DLD1 (cell line): Measurements from ENCODE around the gene HSPA12B.

Experiments
- in situ Hi-C: cut with HindIII; loops from 2 replicates; pipeline ENCODE4 v1.10.0; 2017; ENCODE audit warnings: low sequenced_read_pairs

Gene HSPA12B

DNA sequence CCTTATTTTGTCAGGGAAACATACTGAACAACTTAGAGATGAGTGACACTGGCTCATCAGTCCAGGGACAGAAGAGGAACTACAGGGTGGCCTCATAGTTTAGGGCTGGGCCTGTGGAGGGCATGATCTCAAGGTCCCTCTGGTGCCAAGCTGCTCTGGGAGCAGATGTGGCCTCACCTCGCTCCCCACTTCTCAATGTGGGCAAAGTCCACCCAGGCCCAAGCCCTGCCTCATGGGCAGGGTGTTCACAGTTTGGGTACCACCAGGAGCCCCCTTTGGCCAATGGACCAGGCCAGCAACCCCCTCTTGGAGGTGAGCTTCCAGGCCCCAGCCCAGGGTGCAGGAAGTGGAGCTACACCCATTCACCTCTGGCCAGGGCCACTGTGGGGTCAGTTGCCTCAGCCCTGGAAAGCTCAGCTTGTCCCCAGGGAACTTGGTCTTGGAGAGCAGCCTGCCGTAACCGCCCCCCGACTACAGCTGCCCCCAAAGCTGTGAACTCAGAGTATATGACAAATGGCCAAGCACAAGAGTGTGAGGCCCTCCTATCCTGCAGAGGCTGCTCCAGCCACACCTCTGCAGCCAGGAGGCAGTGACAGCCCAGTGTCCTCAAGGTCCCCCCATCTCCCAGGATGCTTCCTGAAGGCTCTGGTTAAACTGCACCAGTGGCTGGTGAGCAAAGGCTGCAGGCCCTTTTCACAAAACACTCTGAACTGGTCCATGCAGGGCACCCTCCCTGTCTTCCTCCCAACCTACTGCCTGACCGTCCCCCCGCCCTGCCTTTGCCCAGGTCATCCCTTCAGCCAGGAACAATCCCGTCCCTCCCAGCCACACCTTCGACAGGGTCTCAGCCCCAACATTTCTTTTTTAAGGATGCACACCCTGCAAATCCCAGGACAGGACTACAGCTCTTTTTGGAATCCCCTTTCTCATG lies 31.5 kb downstream of the HSPA12B start:
- in situ Hi-C loops: no loop called here

DNA sequence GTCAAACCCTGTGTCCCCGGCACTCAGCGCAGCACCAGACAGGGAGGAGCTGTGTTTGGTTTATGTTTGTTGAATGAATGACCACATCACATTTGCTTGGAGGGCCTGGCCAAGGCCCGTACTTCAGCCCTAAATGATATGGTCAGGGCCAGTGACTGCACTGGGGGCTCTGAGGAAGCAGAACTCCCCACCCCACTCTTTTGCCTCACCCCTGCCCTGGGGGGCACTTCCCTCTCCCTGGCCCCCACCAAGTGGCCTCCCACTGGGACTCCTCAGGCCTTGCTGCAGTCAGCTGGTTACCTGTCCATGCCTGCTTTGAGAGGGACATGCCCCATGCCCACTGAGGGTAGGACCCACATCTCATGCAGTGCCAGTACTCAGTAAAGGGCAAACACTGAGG lies 32.2 kb downstream of the HSPA12B start:
- in situ Hi-C loops: no loop called here

GRCh38 chr20:3765171-3765882 lies 32.8 kb downstream of the HSPA12B start:
- in situ Hi-C loops: no loop called here

- in situ Hi-C loops: no loop called here
Measured at GRCh38 chr20:3766422-3767109, 34.1 kb downstream of the HSPA12B start.

DNA sequence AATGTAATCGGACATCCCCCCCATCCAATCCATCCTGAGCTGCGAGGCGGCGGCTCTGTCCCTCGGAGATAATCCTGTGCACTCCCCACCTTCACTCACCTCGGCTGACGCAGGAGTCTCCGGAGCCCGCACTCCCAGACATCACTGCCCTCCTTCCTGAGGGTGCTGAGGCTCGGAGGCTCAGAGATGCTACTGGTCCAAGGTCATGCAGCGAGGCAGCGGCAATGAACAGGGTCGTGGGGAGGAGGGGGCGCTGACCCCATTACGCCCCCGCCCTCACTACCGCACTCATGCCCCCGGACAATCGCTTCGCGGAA lies 34.6 kb downstream of the HSPA12B start:
- in situ Hi-C loops: no loop called here

- in situ Hi-C loops: no loop called here
Measured at GRCh38 chr20:3767427-3768341, 35.2 kb downstream of the HSPA12B start, which contains the start of gene ADISSP. ADISSP (minus strand) TSS chr20:3767753; CDS start chr20:3760100, 7,653 bp downstream.

DNA sequence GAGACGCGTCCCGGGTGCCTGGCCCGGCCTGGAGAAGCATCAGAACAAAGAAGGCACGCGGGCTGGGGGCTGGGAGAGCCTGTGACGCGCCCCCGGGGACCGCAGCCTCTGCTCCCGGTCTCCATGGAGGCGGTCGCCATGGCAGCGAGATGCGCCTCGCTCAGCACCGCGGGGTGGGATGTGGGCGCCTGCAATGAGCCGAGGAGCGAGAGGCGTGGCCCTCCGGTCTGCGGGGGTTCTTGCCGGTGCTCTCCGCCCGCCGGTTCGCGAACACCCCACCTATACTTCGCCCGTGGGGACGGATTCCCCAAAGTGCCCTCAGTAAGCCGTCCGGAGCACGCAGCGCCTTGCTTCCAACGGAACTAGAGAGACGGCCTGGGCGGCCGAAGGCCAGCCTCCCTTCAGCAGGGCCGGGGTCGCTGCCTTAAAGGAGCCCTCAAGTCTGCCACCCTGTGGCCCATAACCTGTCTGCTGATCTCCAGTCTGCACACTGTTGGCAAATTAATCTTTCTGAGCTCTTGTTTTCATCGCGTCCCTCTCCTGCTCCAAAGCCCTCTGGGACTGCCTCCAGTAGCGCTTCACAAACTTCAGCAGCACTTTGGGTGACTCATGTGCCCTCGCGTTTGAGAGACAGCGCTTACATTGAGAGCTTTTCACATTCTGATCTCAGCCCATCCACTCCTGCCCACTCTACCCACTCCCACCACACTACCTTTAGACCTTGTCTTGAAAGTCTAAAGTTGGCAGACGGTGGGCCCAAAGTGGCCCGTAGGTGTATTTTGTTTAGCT lies 36.1 kb downstream of the HSPA12B start:
- in situ Hi-C loops: no loop called here

DNA sequence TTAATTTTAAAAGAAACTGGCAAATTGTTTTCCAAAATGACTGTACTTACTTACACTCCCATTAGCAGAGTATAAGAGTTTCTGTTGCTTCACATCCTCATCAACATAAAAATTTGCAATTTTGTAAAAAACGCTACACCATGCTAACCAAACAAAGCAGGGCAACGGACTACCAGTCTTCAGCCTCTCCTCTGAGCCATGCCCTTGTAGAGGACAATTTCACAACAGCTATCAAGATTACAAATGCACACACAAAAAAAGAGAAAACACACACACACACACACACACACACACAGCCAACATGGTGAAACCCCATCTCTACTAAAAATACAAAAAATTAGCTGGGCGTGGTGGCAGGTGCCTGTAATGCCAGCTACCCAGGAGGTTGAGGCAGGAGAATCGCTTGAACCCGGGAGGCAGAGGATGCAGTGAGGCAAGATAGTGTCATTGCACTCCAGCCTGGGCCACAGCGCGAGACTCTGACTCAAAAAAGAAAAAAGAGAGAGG lies 39.1 kb downstream of the HSPA12B start:
- in situ Hi-C loops: no loop called here

GRCh38 chr20:3775457-3776108 lies 43.1 kb downstream of the HSPA12B start:
- in situ Hi-C loops: no loop called here

DNA sequence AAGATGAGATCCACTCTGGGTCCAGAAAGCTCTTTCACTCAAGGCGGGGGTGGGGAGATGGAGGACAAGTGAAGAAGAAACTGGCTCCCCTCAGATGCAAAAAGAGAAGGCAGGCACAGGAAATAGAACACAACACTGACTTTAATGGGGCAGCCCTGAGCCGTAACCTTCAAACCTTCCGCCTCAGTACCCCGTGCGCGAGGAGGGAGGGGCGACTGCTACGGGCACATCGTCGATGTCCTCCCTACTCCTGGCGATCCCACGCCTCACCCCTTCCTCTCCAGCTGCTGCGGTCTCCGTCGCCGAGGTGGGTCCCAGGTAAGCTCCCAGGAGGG lies 44.9 kb downstream of the HSPA12B start:
- in situ Hi-C loops: no loop called here

DNA sequence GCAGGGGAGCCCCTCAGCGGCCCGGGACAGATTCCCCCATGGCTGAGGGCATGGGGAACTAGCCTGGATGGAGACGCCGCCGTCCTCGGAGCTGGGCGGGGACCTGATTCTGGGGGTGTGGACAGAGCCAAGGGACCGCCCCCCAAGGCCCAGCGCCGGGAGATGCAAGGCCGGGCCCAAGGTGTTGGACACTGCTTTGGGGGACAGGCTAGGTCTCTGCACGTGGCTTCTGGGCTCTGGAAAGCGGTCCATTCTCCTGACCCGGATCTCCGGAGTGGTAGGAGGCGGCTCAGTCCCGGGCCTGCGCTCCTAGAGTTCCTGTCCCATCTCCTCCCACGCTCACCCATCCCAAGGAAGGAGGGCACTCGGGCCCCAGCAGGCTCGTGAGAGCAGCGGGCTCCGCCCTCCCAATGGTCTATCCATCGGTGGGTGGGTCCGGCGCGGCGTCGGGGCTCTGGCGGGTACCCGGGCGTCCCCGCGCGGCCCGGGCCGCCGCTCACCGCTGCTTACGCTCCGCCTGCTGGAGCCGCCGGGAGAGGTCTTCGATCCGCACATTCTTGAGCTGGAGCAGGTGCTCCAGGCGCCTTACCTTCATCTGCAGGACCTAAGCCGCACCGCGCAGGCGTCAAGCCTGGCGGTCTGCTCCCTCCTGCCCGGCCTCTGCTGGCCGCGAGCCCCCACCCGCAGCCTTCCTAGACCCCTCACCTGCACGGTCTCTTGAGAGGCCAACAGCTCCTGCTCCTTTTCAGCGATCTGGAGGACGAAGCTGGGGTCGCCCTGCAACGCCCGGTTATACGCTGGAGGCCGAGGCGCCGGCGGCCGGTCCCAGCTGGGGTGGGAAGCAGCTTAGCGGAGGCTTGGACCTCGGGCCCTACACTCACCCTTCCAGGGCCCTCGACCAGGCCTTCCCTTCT lies 45.5 kb downstream of the HSPA12B start:
- in situ Hi-C loops: no loop called here

- in situ Hi-C loops: no loop called here
Measured at GRCh38 chr20:3778976-3779375, 46.5 kb downstream of the HSPA12B start.

DNA sequence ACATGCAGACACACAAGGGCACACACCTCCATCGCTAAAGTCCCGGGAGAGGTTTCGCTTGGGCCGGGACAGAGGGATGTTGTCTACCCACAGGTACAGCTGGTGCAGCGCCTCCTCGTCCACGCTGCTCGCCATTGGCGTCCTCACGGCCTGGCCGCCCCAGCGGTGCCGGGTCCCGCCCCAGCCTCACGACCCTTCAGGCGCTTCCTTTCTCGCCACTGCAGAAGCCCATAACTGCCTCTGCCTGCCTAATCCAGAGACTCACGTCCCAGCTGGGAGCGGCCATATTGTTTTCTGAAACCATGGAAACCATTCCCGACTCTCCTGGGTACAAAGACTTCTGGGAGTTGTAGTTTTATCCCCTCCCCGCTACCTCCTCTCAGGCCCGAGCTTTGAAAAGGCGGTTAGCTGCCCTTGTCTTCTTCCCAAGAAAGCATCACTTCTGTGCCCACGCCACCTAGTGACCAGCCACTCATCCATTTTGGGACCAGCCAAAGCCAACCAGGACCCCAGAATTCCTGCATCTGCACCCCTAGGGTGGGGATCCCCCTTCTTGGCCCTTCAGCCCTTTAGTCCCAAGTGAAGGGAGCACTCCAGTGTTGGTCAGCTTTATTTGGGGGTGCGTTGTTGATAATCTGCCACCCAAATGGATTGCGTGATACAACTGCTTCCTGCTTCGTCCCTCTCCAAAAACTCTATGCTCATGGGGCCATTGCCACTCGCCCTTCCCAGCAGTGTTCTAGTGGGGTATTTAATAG lies 48.8 kb downstream of the HSPA12B start, which contains the start of gene SPEF1:
SPEF1 (minus strand) TSS at position 296 of the 758 bp plus-strand sequence; CDS start at position 135, 161 bp downstream.
- in situ Hi-C loops: no loop called here

DNA sequence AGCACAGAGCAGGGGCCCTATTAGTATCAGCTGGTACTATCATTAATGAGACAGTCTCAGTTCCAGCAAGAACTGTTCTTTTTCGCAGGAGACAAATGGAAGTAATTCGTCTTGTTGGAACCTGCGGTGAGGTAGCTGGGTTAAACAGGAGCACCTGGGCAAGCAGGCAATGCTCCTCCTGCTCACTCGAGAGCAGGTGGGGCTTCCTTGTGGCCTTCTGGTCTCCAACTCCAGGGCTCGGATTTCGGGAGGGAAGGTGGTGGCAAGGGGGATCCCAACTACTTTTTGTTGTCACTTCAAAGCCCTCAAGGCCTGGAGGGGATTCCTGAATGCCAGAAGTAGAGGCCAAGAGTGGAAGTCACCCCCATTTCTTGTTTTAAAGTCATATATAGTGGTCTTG lies 50.1 kb downstream of the HSPA12B start:
- in situ Hi-C loops: no loop called here

- in situ Hi-C loops: no loop called here
Measured at GRCh38 chr20:3783068-3783489, 50.6 kb downstream of the HSPA12B start.

GRCh38 chr20:3783511-3784195 lies 51.2 kb downstream of the HSPA12B start:
- in situ Hi-C loops: no loop called here
